Mesothelial cell of epicardium (in vitro differentiated cells): ENCODE measurements around the gene TRIM41. TPM values are rescaled to one million over a fixed set of nuclear protein-coding genes. Genes with fewer than 3 reads are reported as not detected.
"Not testable (repeated sequence)": the region's sequence is repeated elsewhere in the genome, so short reads cannot be mapped to it uniquely, and the experiment has no call there.

ENCODE experiments used
- DNase-seq, 2 experiments: peaks; one replicate each; pipeline ENCODE4 v3.0.0; 2021; ENCODE audit warnings: low spot score in 2 of 2; ENCODE audit not compliant: unreplicated experiment in 2 of 2
- H3K27ac Mint-ChIP-seq: 2 replicates; pipeline ENCODE4 v1.8.0; 2021; ENCODE audit warnings: mixed read lengths
- H3K27me3 Mint-ChIP-seq: 2 replicates; pipeline ENCODE4 v1.8.0; 2021; ENCODE audit warnings: low read depth, mixed read lengths
- H3K36me3 Mint-ChIP-seq: 2 replicates; pipeline ENCODE4 v1.8.0; 2021; ENCODE audit warnings: mixed read lengths
- H3K4me1 Mint-ChIP-seq: 2 replicates; pipeline ENCODE4 v1.8.0; 2021; ENCODE audit warnings: mixed read lengths
- H3K4me3 Mint-ChIP-seq: 2 replicates; pipeline ENCODE4 v1.8.0; 2021; ENCODE audit warnings: mild to moderate bottlenecking, moderate library complexity, mixed read lengths
- H3K9me3 Mint-ChIP-seq: 2 replicates; pipeline ENCODE4 v1.8.0; 2021; ENCODE audit warnings: mixed read lengths
- total RNA-seq: library from RNA; stranded (reverse); gene quantifications from 3 replicates; pipeline ENCODE4 v1.2.1, GENCODE V29; 2021
- TF ChIP-seq, protein P1 (sequence below): fragments of 200-600 bp; sonication (generic); IDR thresholded peaks from one replicate; pipeline ENCODE4 v1.5.0; 2021; ENCODE audit warnings: antibody characterized with exemption; ENCODE audit not compliant: unreplicated experiment

Gene TRIM41
- total RNA-seq, 1 donor from 2014 or later, result 27.9 TPM

DNA sequence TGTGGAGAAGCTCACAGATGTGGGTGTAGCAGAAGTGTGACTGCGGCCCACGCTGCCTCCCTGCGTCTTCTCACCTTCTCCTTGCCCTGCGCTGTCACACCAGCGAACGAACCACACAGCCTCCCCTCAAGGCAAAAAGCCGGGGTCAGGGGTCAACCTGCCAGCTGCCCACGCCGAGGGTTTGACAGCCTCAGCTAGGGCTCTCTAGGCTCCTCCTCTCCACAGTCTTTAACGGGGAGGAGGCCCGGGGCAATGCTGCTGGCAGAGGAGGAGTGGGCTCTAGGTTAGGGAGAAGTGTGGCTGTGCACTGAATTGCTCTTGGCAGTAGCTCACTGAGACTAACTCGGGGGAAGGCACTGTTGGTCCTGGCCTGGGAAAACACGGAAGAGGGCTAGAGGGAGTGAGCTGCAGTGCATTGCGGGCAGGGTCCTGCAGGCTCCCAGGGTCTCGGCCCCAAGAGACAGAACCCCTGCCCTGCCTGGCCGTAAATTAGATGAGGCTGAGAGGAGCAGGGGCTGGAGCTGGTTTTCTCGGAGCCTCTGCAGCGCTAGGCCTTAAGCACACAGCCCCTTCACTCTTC, 42.1 kb downstream of the TRIM41 start:
- Mint-ChIP-seq H3K4me1 (peaks cover 27% of the 10 kb centered on the region), H3K4me3 (no peak overlapping the region), H3K27me3 (no peaks in the 10 kb centered on the region), H3K36me3 (peaks cover 11% of the 10 kb centered on the region), H3K27ac (no peak overlapping the region), H3K9me3 (no peaks in the 10 kb centered on the region)
- TF ChIP-seq, protein P1, sequence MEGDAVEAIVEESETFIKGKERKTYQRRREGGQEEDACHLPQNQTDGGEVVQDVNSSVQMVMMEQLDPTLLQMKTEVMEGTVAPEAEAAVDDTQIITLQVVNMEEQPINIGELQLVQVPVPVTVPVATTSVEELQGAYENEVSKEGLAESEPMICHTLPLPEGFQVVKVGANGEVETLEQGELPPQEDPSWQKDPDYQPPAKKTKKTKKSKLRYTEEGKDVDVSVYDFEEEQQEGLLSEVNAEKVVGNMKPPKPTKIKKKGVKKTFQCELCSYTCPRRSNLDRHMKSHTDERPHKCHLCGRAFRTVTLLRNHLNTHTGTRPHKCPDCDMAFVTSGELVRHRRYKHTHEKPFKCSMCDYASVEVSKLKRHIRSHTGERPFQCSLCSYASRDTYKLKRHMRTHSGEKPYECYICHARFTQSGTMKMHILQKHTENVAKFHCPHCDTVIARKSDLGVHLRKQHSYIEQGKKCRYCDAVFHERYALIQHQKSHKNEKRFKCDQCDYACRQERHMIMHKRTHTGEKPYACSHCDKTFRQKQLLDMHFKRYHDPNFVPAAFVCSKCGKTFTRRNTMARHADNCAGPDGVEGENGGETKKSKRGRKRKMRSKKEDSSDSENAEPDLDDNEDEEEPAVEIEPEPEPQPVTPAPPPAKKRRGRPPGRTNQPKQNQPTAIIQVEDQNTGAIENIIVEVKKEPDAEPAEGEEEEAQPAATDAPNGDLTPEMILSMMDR, result no peak
- DNase-seq, result no peak

DNA sequence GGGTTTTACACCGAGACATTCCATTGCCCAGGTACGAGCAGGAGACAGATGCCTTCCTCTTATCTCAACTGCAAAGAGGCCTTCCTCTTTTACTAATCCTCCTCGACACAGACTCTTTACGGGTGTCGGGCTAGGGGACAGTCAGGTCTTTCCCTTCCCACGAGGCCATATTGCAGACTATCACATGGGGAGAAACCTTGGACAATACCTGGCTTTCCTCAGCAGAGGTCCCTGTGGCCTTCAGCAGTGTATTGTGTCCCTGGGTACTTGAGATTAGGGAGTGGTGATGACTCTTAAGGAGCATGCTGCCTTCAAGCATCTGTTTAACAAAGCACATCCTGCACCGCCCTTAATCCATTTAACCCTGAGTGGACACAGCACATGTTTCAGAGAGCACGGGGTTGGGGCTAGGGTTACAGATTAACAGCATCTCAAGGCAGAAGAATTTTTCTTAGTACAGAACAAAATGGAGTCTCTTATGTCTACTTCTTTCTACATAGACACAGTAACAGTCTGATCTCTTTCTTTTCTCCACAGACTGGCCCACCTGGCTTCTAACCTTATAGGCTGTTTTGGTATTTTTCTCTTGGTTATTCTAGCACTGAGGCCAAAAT, 44.3 kb downstream of the TRIM41 start:
- Mint-ChIP-seq H3K36me3 (peaks cover 11% of the 10 kb centered on the region), H3K4me1 (peaks cover 18% of the 10 kb centered on the region), H3K27ac (peak overlapping the region; percentile 16)
- not testable (repeated sequence) for H3K9me3 Mint-ChIP-seq, H3K27me3 Mint-ChIP-seq, DNase-seq, H3K4me3 Mint-ChIP-seq

DNA sequence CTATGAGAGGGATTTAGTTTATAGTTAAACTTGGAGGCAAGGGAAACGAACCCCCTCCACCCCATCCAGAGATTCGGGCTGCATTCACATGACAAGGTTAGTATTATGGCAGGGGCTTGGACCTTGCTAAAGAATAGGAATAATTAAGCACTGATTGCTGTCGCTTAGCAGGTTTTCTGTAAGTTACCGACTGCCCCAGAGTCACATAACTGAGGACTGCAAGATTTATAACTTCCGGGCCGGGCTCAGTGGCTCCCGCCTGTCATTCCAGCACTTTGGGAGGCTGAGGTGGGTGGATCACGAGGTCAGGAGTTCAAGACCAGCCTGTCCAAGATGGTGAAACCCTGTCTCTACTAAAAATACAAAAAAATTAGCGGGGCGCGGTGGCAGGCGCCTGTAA, 44.8 kb downstream of the TRIM41 start:
- not testable (repeated sequence) for DNase-seq, H3K4me3 Mint-ChIP-seq, H3K27me3 Mint-ChIP-seq, H3K9me3 Mint-ChIP-seq
- H3K27ac Mint-ChIP-seq, result peak overlapping the region; percentile 16
- H3K36me3 Mint-ChIP-seq, result peaks cover 11% of the 10 kb centered on the region
- H3K4me1 Mint-ChIP-seq, result peaks cover 18% of the 10 kb centered on the region

DNA sequence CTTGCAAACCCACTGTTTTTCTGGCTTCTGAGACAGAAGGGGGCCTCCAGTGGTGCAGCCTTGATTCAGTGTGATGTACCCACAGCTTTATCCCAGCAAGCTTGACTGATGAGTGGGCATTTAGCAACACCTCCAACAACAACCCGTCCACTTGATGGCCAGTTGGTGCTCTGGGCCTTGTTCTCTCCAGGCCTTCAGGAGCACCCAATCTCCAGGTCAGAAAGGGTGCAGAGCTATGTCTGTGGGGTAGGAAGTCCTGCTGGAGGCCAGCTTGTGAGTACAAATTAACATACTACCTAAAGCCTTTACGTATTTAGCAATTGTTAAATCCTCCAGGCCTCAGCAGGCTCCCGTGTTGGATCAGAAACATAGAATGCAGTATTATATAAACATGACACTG, 48.0 kb downstream of the TRIM41 start:
- Mint-ChIP-seq H3K27me3 (no peaks in the 10 kb centered on the region), H3K36me3 (no peaks in the 10 kb centered on the region), H3K4me3 (no peak overlapping the region), H3K9me3 (no peaks in the 10 kb centered on the region), H3K27ac (no peak overlapping the region), H3K4me1 (peaks cover 19% of the 10 kb centered on the region)
- TF ChIP-seq, protein P1, result no peak
- no peak for DNase-seq

DNA sequence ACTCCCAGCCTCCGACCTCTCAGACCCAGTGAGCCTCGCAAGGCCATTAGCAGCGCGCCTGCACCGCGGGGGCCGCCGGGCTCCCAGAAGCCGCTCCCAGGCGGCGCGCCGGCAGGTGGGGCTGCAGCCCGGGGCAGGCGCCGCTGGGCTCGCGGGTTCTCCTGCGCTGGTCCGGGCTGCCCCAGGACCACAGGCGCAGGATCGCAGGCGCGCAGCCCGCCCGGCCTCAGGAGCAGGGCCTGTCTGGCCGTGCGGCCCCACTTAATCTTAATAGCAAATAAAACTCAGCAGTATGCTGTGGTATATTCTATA, 50.3 kb downstream of the TRIM41 start:
- H3K36me3 Mint-ChIP-seq, H3K9me3 Mint-ChIP-seq, H3K4me1 Mint-ChIP-seq, H3K27me3 Mint-ChIP-seq: not testable (repeated sequence)
- Mint-ChIP-seq H3K4me3 (peak overlapping the region; percentile 66), H3K27ac (peak overlapping the region; percentile 86)
- DNase-seq, result peak; percentile 54 to 61

DNA sequence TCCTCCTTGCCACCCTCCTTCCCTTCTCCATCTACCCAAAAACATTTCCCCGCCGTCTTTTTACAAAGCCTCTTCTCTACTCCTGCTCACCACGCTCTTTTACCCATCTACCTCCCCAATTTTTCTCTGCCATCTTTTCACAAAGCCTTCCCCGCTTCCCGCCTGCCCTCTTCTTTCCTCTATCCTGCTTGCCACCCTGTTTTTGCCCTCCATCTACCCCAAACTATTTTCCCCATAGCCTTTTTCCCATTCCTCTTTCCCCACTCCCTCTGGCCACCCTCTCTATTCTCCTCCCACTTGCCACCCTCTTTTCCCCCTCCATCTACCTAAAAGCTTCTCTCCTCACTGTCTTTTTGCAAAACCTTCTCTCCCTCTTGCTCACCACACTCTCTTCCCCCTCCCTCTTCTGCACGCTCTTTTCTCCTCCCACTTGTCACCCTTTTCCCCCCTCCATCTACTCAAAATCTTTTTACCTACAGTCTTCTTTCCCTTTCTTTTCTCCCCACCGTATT, 57.2 kb downstream of the TRIM41 start:
- no peaks in the 10 kb centered on the region for H3K36me3 Mint-ChIP-seq
- no peaks in the 10 kb centered on the region for H3K27me3 Mint-ChIP-seq
- H3K9me3 Mint-ChIP-seq, result no peaks in the 10 kb centered on the region
- no peak overlapping the region for H3K27ac Mint-ChIP-seq
- no peak overlapping the region for H3K4me3 Mint-ChIP-seq
- H3K4me1 Mint-ChIP-seq, result peaks cover 7% of the 10 kb centered on the region
- DNase-seq, result no peak
- TF ChIP-seq, protein P1, result no peak

DNA sequence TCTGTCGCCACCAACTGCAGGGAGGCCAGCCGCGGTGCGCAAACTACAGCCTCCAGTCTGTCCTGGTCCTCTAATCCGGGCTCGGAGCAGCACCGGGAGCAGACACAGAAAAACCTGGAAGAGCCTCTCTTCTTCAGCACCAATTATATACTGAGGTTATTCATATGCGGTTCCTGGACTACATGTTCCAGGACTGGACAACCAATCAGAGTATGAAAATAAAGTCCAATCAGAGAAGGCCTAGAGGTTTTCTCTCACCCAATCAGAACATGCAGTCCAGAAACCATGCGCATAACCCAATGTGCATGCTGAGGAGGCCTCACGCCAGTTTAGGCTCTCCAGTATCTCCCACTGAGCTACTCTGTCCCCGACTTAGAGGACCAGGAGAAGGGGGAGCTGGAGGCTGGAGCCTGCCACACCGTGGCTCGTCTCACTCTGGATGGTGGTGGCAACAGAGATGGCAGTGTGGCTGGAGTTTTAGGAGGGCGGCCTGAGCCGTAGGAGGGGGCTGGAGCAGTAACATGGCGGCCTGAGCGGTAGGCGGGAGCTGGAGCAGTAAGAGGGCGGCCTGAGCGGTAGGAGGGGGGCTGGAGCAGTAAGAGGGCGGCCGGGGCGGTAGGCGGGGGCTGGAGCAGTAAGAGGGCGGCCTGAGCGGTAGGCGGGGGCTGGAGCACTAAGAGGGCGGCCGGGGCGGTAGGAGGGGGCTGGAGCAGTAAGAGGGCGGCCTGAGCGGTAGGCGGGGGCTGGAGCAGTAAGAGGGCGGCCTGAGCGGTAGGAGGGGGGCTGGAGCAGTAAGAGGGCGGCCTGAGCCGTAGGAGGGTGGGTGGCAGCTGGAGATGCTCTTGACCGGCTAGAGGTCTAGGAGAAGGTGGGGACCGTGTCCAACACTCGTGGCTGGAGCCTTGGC, 58.2 kb downstream of the TRIM41 start:
- Mint-ChIP-seq H3K27ac (no peak overlapping the region), H3K9me3 (no peaks in the 10 kb centered on the region), H3K27me3 (no peaks in the 10 kb centered on the region), H3K36me3 (no peaks in the 10 kb centered on the region), H3K4me3 (no peak overlapping the region), H3K4me1 (peaks cover 7% of the 10 kb centered on the region)
- TF ChIP-seq, protein P1, result no peak
- peak; percentile 61 to 78 for DNase-seq
